Panc1 (cell line): ENCODE measurements around the gene OPHN1. TPM values are rescaled to one million over a fixed set of nuclear protein-coding genes. Genes with fewer than 3 reads are reported as not detected.
"Not testable (repeated sequence)": the region's sequence is repeated elsewhere in the genome, so short reads cannot be mapped to it uniquely, and the experiment has no call there.

ENCODE experiments used
- ATAC-seq: fragments of 200-7000 bp; cut with Tn5 transposase; 2 replicates; pipeline ENCODE4 v1.9.1; 2020; ENCODE audit warnings: mild to moderate bottlenecking, moderate library complexity
- BruUV-seq: library from RNA; stranded (reverse); fragments of 400-500 nt; replicated peaks from 2 replicates; lab custom pipeline; 2021; lab: Mats Ljungman, UMichigan
- CTCF ChIA-PET: fragments of 300-600 bp; sonication (Branson Sonifier 250); formaldehyde crosslinking; loops from one replicate; lab custom pipeline; 2022; ENCODE audit warnings: antibody characterized with exemption; lab: Charles Lee
- POLR2A ChIA-PET: fragments of 300-600 bp; sonication (Branson Sonifier 250); formaldehyde crosslinking; loops from one replicate; lab custom pipeline; 2022; ENCODE audit warnings: antibody characterized with exemption; lab: Charles Lee
- DNase-seq: peaks from one replicate; pipeline ENCODE4 v3.0.0-alpha.2; 2010; ENCODE audit warnings: low read depth, low spot score
- H3K27ac ChIP-seq: 2 replicates; pipeline ENCODE4 v1.5.1; 2011; ENCODE audit warnings: mild to moderate bottlenecking, low read length, inconsistent platforms
- H3K27me3 ChIP-seq: fragments of 200-500 bp; sonication (Bioruptor generic); 2 replicates; pipeline ENCODE4 v1.6.0; 2014; ENCODE audit warnings: low read length, inconsistent platforms; ENCODE audit not compliant: control insufficient read depth, insufficient read depth
- H3K36me3 ChIP-seq: fragments of 200-500 bp; sonication (Bioruptor generic); 2 replicates; pipeline ENCODE4 v1.5.1; 2014; ENCODE audit warnings: inconsistent platforms, mild to moderate bottlenecking, low read length, moderate library complexity; ENCODE audit not compliant: control insufficient read depth, insufficient read depth
- H3K4me1 ChIP-seq: 2 replicates; pipeline ENCODE4 v1.5.1; 2011; ENCODE audit warnings: inconsistent platforms, mild to moderate bottlenecking, low read length, moderate library complexity; ENCODE audit not compliant: control insufficient read depth, insufficient read depth
- H3K4me3 ChIP-seq, 2 experiments: 2 replicates each; pipeline ENCODE4 v1.5.1; 2011 to 2012; ENCODE audit warnings: low read depth in 2 of 2, low read length in 2 of 2, mild to moderate bottlenecking in 2 of 2, inconsistent platforms in 1 of 2, moderate library complexity in 1 of 2
- H3K9me3 ChIP-seq: fragments of 200-500 bp; sonication (Bioruptor generic); 2 replicates; pipeline ENCODE4 v1.5.1; 2014; ENCODE audit warnings: low read depth, mild to moderate bottlenecking, inconsistent platforms, low read length, moderate library complexity; ENCODE audit not compliant: control insufficient read depth, insufficient read depth
- CTCF ChIP-seq: fragments of 450-650 bp; IDR thresholded peaks from 2 replicates; pipeline ENCODE4 v1.5.1; 2017; ENCODE audit warnings: mild to moderate bottlenecking
- POLR2AphosphoS5 ChIP-seq: IDR thresholded peaks from 2 replicates; pipeline ENCODE4 v1.6.1; 2012; ENCODE audit warnings: mild to moderate bottlenecking, low read depth, low read length, moderate library complexity
- SIN3A ChIP-seq: IDR thresholded peaks from 2 replicates; pipeline ENCODE4 v1.6.1; 2012; ENCODE audit warnings: low read depth, mild to moderate bottlenecking, low read length, moderate library complexity, borderline replicate concordance; ENCODE audit not compliant: insufficient read depth
- TCF7L2 ChIP-seq: IDR thresholded peaks from 2 replicates; pipeline ENCODE4 v1.6.1; 2011; ENCODE audit warnings: mild to moderate bottlenecking, low read depth, low read length, inconsistent platforms
- in situ Hi-C: cut with HindIII; loops from 2 replicates; pipeline ENCODE4 v1.10.0; 2016; ENCODE audit warnings: low sequenced_read_pairs, low pct_unique_long_range_greater_than_20kb
- intact Hi-C: fragments of 100-400 bp; cut with micrococcal nuclease; formaldehyde crosslinking; loops from one replicate; pipeline ENCODE4 v1.10.0; 2022; ENCODE audit not compliant: unreplicated experiment
- total RNA-seq: library from RNA; stranded (reverse); gene quantifications from one replicate; pipeline ENCODE4 v1.2.1, GENCODE V29; 2021; ENCODE audit not compliant: unreplicated experiment
- TF ChIP-seq, protein P1 (sequence below), 2 experiments: IDR thresholded peaks; 2 replicates each; pipeline ENCODE4 v1.6.1; 2011 to 2012; ENCODE audit warnings: low read depth in 2 of 2, control low read depth in 1 of 2, low read length in 1 of 2, mild to moderate bottlenecking in 1 of 2, moderate library complexity in 1 of 2; ENCODE audit not compliant: insufficient read depth in 1 of 2

OPHN1 gene
- total RNA-seq, 1 experiment from 2014 or later = 8.8 TPM

DNA sequence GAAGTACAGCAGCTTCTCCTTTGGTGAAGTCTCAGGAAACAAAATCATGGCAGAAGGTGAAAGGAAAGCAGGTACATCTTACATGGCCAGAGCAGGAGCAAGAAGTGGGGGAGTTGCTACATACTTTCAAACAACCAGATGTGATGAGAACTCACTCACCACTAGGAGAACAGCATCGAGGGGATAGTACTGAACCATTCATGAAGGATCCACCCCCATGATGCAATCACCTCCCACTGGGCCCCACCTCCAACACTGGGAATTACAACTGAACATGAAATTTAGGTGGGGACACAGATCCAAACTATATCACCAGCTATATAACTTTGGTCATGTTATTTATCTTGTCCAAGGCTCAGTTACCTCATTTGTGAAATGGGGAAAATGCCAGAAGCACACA is 159.4 kb downstream of the OPHN1 start:
- TF ChIP-seq CTCF (no peak), TCF7L2 (no peak), POLR2AphosphoS5 (no peak), SIN3A (no peak)
- TF ChIP-seq, protein P1, sequence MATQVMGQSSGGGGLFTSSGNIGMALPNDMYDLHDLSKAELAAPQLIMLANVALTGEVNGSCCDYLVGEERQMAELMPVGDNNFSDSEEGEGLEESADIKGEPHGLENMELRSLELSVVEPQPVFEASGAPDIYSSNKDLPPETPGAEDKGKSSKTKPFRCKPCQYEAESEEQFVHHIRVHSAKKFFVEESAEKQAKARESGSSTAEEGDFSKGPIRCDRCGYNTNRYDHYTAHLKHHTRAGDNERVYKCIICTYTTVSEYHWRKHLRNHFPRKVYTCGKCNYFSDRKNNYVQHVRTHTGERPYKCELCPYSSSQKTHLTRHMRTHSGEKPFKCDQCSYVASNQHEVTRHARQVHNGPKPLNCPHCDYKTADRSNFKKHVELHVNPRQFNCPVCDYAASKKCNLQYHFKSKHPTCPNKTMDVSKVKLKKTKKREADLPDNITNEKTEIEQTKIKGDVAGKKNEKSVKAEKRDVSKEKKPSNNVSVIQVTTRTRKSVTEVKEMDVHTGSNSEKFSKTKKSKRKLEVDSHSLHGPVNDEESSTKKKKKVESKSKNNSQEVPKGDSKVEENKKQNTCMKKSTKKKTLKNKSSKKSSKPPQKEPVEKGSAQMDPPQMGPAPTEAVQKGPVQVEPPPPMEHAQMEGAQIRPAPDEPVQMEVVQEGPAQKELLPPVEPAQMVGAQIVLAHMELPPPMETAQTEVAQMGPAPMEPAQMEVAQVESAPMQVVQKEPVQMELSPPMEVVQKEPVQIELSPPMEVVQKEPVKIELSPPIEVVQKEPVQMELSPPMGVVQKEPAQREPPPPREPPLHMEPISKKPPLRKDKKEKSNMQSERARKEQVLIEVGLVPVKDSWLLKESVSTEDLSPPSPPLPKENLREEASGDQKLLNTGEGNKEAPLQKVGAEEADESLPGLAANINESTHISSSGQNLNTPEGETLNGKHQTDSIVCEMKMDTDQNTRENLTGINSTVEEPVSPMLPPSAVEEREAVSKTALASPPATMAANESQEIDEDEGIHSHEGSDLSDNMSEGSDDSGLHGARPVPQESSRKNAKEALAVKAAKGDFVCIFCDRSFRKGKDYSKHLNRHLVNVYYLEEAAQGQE (IDR thresholded peaks at IDR 0.05; ENCODE audit: insufficient read depth in 1 of 2, low read depth in 2 of 2, low read length in 1 of 2) = no peak

DNA sequence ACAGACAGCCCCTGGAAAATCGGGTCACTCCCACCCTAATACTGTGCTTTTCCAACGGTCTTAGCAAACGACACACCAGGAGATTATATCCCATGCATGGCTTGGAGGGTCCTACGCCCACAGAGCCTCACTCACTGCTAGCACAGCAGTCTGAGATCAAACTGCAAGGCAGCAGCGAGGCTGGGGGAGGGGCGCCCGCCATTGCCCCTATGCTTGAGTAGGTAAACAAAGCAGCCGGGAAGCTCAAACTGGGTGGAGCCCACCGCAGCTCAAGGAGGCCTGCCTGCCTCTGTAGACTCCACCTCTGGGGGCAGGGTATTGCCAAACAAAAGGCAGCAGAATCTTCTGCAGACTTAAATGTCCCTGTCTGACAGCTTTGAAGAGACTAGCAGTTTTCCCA is 168.5 kb downstream of the OPHN1 start:
- H3K36me3 ChIP-seq, H3K27me3 ChIP-seq, POLR2A ChIA-PET, H3K27ac ChIP-seq, DNase-seq, in situ Hi-C loops, H3K4me1 ChIP-seq, ATAC-seq, H3K4me3 ChIP-seq, H3K9me3 ChIP-seq, intact Hi-C loops, BruUV-seq, CTCF ChIA-PET: not testable (repeated sequence)

More for the DNA sequence above, 159.4 kb downstream of the OPHN1 start:
- CTCF ChIA-PET = no interaction called here
- Histone ChIP-seq H3K4me3 (no peak overlapping the region), H3K27ac (no peak overlapping the region), H3K4me1 (no peaks in the 10 kb centered on the region), H3K9me3 (no peaks in the 10 kb centered on the region), H3K36me3 (no peaks in the 10 kb centered on the region), H3K27me3 (no peaks in the 10 kb centered on the region)
- in situ Hi-C loops (no loop called here), intact Hi-C loops (no loop called here)
- BruUV-seq = no TSS peak
- no peak for ATAC-seq
- POLR2A ChIA-PET = no interaction called here
- no peak for DNase-seq

DNA sequence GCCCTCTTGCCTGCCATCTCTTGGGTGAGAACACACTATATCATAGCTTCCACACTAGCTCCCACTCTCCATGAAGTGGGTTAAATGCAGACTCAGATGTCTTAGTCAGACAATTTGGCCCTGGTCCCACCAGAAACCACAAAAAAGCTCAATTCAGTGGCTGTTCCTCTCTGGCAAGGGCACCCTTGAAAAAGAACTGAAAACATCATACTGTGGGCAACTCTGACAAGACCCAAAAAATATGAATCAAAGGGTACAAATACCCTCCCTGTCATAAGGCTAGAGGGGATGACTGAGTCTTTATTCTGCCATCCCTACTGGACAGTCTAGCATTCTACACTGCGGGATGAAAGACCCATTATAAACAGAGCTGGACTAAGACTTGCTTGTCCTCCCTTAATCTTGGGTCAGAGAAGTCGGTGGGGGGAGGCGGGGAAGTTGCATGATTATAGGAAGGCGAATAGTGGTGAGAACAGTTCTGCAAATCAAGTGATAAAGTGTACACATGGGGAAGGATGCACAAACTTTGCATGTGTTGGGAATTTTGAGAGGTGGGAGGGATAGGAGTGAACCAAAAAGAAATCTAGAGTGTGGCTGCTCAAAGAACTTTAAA is 172.1 kb downstream of the OPHN1 start:
- ChIA-PET CTCF (no interaction called here), POLR2A (no interaction called here)
- BruUV-seq = no TSS peak
- TF ChIP-seq SIN3A (no peak), CTCF (no peak), TCF7L2 (no peak)
- Histone ChIP-seq H3K4me1 (no peaks in the 10 kb centered on the region), H3K4me3 (no peak overlapping the region), H3K36me3 (no peaks in the 10 kb centered on the region), H3K9me3 (no peaks in the 10 kb centered on the region), H3K27me3 (no peaks in the 10 kb centered on the region), H3K27ac (no peak overlapping the region)
- no peak for DNase-seq
- intact Hi-C loops = no loop called here
- ATAC-seq = no peak
- in situ Hi-C loops = no loop called here
